ENCODE results near the gene HMGB4. TPM values are rescaled to one million over a fixed set of nuclear protein-coding genes. Genes with fewer than 3 reads are reported as not detected.

HMGB4 gene
- total RNA-seq, 2 experiments from 2014 or later: not detected

DNA sequence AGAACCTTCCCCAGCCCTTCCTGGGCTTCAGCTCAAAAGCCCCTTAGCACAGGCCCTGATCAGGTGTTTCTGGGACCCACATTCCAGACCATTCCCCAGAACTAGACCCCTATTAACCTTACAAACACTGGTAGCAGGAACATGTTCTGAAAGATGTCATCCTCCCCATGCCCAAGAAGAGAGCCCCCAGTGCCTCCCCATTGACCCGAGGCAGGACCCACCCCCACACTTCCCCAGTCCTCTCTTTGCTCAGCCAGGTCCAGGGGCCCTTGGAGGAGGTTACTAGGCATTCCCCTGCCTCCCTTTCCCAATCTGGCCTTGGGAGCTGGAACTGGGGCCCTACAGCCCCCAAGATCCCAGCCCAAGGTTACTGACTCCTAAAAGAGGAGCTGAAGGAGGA is 38.9 kb upstream of the HMGB4 start:
- Mint-ChIP-seq H3K4me3 (no peak overlapping the region), H3K4me1 (ENCODE audit: low read depth) (no peaks in the 10 kb centered on the region), H3K9me3 (no peaks in the 10 kb centered on the region), H3K27me3 (peaks cover 24% of the 10 kb centered on the region), H3K27ac (no peak overlapping the region), H3K36me3 (ENCODE audit: low read depth) (no peaks in the 10 kb centered on the region)
- H3K4me1 ChIP-seq (ENCODE audit: insufficient read depth, low read length): no peaks in the 10 kb centered on the region
- POLR2A ChIA-PET: no interaction called here
- ATAC-seq (ENCODE audit: poor library complexity): no peak
- DNase-seq: no peak
- peaks cover 2 to 4% of the 10 kb centered on the region in 2 experiments for H3K27me3 ChIP-seq (ENCODE audit: control insufficient read depth in 1 of 2, insufficient read depth in 2 of 2, low read length in 2 of 2)
- TF ChIP-seq, protein P1, sequence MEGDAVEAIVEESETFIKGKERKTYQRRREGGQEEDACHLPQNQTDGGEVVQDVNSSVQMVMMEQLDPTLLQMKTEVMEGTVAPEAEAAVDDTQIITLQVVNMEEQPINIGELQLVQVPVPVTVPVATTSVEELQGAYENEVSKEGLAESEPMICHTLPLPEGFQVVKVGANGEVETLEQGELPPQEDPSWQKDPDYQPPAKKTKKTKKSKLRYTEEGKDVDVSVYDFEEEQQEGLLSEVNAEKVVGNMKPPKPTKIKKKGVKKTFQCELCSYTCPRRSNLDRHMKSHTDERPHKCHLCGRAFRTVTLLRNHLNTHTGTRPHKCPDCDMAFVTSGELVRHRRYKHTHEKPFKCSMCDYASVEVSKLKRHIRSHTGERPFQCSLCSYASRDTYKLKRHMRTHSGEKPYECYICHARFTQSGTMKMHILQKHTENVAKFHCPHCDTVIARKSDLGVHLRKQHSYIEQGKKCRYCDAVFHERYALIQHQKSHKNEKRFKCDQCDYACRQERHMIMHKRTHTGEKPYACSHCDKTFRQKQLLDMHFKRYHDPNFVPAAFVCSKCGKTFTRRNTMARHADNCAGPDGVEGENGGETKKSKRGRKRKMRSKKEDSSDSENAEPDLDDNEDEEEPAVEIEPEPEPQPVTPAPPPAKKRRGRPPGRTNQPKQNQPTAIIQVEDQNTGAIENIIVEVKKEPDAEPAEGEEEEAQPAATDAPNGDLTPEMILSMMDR (IDR thresholded peaks at IDR 0.05): no peak
- H3K9me3 ChIP-seq (ENCODE audit: control insufficient read depth in 1 of 2, insufficient read depth in 1 of 2, low read length in 2 of 2): peaks cover 0 to 15% of the 10 kb centered on the region in 2 experiments
- CTCF ChIA-PET: no interaction called here
- no peak overlapping the region for H3K27ac ChIP-seq (ENCODE audit: low read depth in 1 of 2, low read length in 2 of 2)
- intact Hi-C loops (cut with DNase I, micrococcal nuclease): no loop called here
- H3K36me3 ChIP-seq (ENCODE audit: insufficient read depth, low read length): no peaks in the 10 kb centered on the region
- no peak overlapping the region for H3K4me3 ChIP-seq (ENCODE audit: low read length)

DNA sequence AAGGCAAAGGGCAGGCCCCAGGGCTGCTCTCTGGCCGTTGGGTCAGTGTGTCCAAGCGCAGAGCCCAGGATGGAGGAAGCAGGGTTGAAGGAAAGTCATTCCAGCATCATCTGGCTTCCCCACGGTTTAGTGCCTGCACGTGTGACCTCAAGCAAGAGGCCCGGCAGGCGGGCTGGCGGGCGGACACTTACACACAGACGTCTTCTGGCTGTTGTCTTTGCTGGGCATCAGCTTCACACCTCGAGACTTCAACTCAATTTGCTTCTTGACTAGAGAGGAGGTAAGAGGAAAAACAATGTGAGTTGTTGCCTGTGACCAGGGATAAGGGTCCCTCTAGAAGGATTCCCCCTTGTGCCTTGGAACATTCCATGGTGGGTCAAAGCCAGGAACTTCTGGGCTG is 38.4 kb upstream of the HMGB4 start:
- no peak overlapping the region for H3K27ac ChIP-seq (ENCODE audit: low read depth in 1 of 2, low read length in 2 of 2)
- peaks cover 0 to 13% of the 10 kb centered on the region in 2 experiments for H3K9me3 ChIP-seq (ENCODE audit: control insufficient read depth in 1 of 2, insufficient read depth in 1 of 2, low read length in 2 of 2)
- H3K27ac Mint-ChIP-seq: no peak overlapping the region
- ChIA-PET CTCF (no interaction called here), POLR2A (no interaction called here)
- no peaks in the 10 kb centered on the region for H3K9me3 Mint-ChIP-seq
- intact Hi-C loops (cut with DNase I, micrococcal nuclease): no loop called here
- H3K36me3 Mint-ChIP-seq (ENCODE audit: low read depth): no peaks in the 10 kb centered on the region
- no peaks in the 10 kb centered on the region for H3K4me1 Mint-ChIP-seq (ENCODE audit: low read depth)
- peaks cover 2 to 4% of the 10 kb centered on the region in 2 experiments for H3K27me3 ChIP-seq (ENCODE audit: control insufficient read depth in 1 of 2, insufficient read depth in 2 of 2, low read length in 2 of 2)
- peaks cover 20% of the 10 kb centered on the region for H3K27me3 Mint-ChIP-seq
- H3K4me1 ChIP-seq (ENCODE audit: insufficient read depth, low read length): no peaks in the 10 kb centered on the region
- no peak for ATAC-seq (ENCODE audit: poor library complexity)
- no peak for DNase-seq
- H3K4me3 ChIP-seq (ENCODE audit: low read length): no peak overlapping the region
- H3K36me3 ChIP-seq (ENCODE audit: insufficient read depth, low read length): no peaks in the 10 kb centered on the region
- TF ChIP-seq, protein P1 (IDR thresholded peaks at IDR 0.05): no peak
- no peak overlapping the region for H3K4me3 Mint-ChIP-seq

DNA sequence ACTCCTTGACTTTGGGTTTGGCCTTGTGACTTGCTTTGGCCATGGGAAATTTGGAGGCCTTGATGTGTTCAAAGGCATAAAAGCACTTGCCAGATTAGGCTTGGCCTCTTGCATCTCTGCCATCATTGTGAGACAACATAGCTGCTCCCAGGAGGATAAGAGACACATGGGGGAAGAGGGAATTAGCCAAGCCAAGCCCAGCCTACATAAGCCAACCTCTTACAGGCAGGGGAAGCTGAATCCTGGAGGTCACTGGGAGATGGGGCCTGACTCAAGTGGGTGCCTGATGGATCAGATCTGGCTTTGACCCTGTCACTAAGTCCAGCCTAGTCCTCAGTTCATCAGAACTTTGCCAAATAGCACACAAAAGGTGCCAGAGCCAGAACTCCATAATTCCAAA is 37.6 kb upstream of the HMGB4 start:
- peaks cover 0 to 11% of the 10 kb centered on the region in 2 experiments for H3K9me3 ChIP-seq (ENCODE audit: control insufficient read depth in 1 of 2, insufficient read depth in 1 of 2, low read length in 2 of 2)
- DNase-seq: no peak
- H3K36me3 ChIP-seq (ENCODE audit: insufficient read depth, low read length): no peaks in the 10 kb centered on the region
- Mint-ChIP-seq H3K36me3 (ENCODE audit: low read depth) (no peaks in the 10 kb centered on the region), H3K27ac (no peak overlapping the region), H3K27me3 (peaks cover 20% of the 10 kb centered on the region), H3K9me3 (no peaks in the 10 kb centered on the region), H3K4me3 (no peak overlapping the region), H3K4me1 (ENCODE audit: low read depth) (no peaks in the 10 kb centered on the region)
- TF ChIP-seq, protein P1 (IDR thresholded peaks at IDR 0.05): no peak
- H3K27me3 ChIP-seq (ENCODE audit: control insufficient read depth in 1 of 2, insufficient read depth in 2 of 2, low read length in 2 of 2): peaks cover 2 to 4% of the 10 kb centered on the region in 2 experiments
- no peak overlapping the region for H3K4me3 ChIP-seq (ENCODE audit: low read length)
- CTCF ChIA-PET: no interaction called here
- no peak overlapping the region for H3K27ac ChIP-seq (ENCODE audit: low read depth in 1 of 2, low read length in 2 of 2)
- intact Hi-C loops (cut with DNase I, micrococcal nuclease): no loop called here
- ATAC-seq (ENCODE audit: poor library complexity): no peak
- H3K4me1 ChIP-seq (ENCODE audit: insufficient read depth, low read length): no peaks in the 10 kb centered on the region
- POLR2A ChIA-PET: no interaction called here

All from CD4-positive, alpha-beta T cell (primary cell).